ENCODE measurements around the gene ARFRP1. TPM values are rescaled to one million over a fixed set of nuclear protein-coding genes. Genes with fewer than 3 reads are reported as not detected.

The ARFRP1 gene
- total RNA-seq, 2 donors from 2014 or later: 55.1 to 70.9 TPM

GRCh38 chr20:63708301-63709148, 749 bp upstream of the ARFRP1 start:
- DNase-seq (no peak), ATAC-seq (replicated peaks in 1 of 2) (peak; percentile 3 to 12)
- H3K27ac Mint-ChIP-seq: peak overlapping the region; percentile 77
- H3K9me3 Mint-ChIP-seq: peaks cover 2 to 5% of the 10 kb centered on the region in 2 donors
- peak overlapping the region; percentile 94 to 96 for H3K4me3 Mint-ChIP-seq
- peaks cover 6 to 34% of the 10 kb centered on the region in 2 donors for H3K36me3 Mint-ChIP-seq (ENCODE audit: insufficient read depth in 2 of 2)
- H3K4me1 Mint-ChIP-seq (ENCODE audit: low read depth): peaks cover 51% of the 10 kb centered on the region
- no peaks in the 10 kb centered on the region for H3K27me3 Mint-ChIP-seq (ENCODE audit: low read depth)

- Mint-ChIP-seq H3K36me3 (ENCODE audit: insufficient read depth in 2 of 2) (peaks cover 1 to 24% of the 10 kb centered on the region in 2 donors), H3K4me1 (ENCODE audit: low read depth) (peaks cover 44% of the 10 kb centered on the region), H3K9me3 (peaks cover 0 to under 1% of the 10 kb centered on the region in 2 donors), H3K27me3 (ENCODE audit: low read depth) (no peaks in the 10 kb centered on the region), H3K4me3 (peak overlapping the region; percentile 84 to 90), H3K27ac (peak overlapping the region; percentile 3)
- DNase-seq: peak; percentile 73 to 75
- peak; percentile 66 for ATAC-seq (replicated peaks in 1 of 2)
These were observed 771 bp downstream of the ARFRP1 start for GRCh38 chr20:63706852-63707557.

- peaks cover 1 to 17% of the 10 kb centered on the region in 2 donors for H3K36me3 Mint-ChIP-seq (ENCODE audit: insufficient read depth in 2 of 2)
- no peaks in the 10 kb centered on the region for H3K27me3 Mint-ChIP-seq (ENCODE audit: low read depth)
- no peak for DNase-seq
- H3K4me1 Mint-ChIP-seq (ENCODE audit: low read depth): peaks cover 35% of the 10 kb centered on the region
- peak overlapping the region; percentile 19 for H3K27ac Mint-ChIP-seq
- no peak for ATAC-seq (replicated peaks in 1 of 2)
- no peaks in the 10 kb centered on the region for H3K9me3 Mint-ChIP-seq
- peak overlapping the region; percentile 84 to 90 for H3K4me3 Mint-ChIP-seq
These were observed 1.6 kb downstream of the ARFRP1 start for GRCh38 chr20:63706027-63706695.

- DNase-seq: no peak
- Mint-ChIP-seq H3K4me3 (peak overlapping the region in 1 of 2 donors; percentile 84), H3K27ac (no peak overlapping the region), H3K9me3 (no peaks in the 10 kb centered on the region), H3K36me3 (ENCODE audit: insufficient read depth in 2 of 2) (peaks cover 1 to 10% of the 10 kb centered on the region in 2 donors), H3K27me3 (ENCODE audit: low read depth) (no peaks in the 10 kb centered on the region), H3K4me1 (ENCODE audit: low read depth) (peaks cover 28% of the 10 kb centered on the region)
- no peak for ATAC-seq (replicated peaks in 1 of 2)
These were observed 2.3 kb downstream of the ARFRP1 start for GRCh38 chr20:63705232-63706026.

GRCh38 chr20:63704749-63705117, 3.0 kb downstream of the ARFRP1 start:
- no peak for ATAC-seq (replicated peaks in 1 of 2)
- peaks cover 1 to 8% of the 10 kb centered on the region in 2 donors for H3K36me3 Mint-ChIP-seq (ENCODE audit: insufficient read depth in 2 of 2)
- DNase-seq: no peak
- no peaks in the 10 kb centered on the region for H3K9me3 Mint-ChIP-seq
- no peak overlapping the region for H3K4me3 Mint-ChIP-seq
- H3K27me3 Mint-ChIP-seq (ENCODE audit: low read depth): no peaks in the 10 kb centered on the region
- H3K27ac Mint-ChIP-seq: no peak overlapping the region
- H3K4me1 Mint-ChIP-seq (ENCODE audit: low read depth): peaks cover 22% of the 10 kb centered on the region

- no peak for ATAC-seq (replicated peaks in 1 of 2)
- Mint-ChIP-seq H3K36me3 (ENCODE audit: insufficient read depth in 2 of 2) (peaks cover 1 to 8% of the 10 kb centered on the region in 2 donors), H3K9me3 (no peaks in the 10 kb centered on the region), H3K27ac (peak overlapping the region; percentile 70), H3K4me1 (ENCODE audit: low read depth) (peaks cover 22% of the 10 kb centered on the region), H3K4me3 (no peak overlapping the region), H3K27me3 (ENCODE audit: low read depth) (no peaks in the 10 kb centered on the region)
- DNase-seq: no peak
These were observed 3.6 kb downstream of the ARFRP1 start for GRCh38 chr20:63703976-63704748.

- no peak overlapping the region for H3K4me3 Mint-ChIP-seq
- H3K27ac Mint-ChIP-seq: no peak overlapping the region
- no peaks in the 10 kb centered on the region for H3K27me3 Mint-ChIP-seq (ENCODE audit: low read depth)
- H3K9me3 Mint-ChIP-seq: no peaks in the 10 kb centered on the region
- peaks cover 1 to 8% of the 10 kb centered on the region in 2 donors for H3K36me3 Mint-ChIP-seq (ENCODE audit: insufficient read depth in 2 of 2)
- ATAC-seq (replicated peaks in 1 of 2) (no peak), DNase-seq (no peak)
- H3K4me1 Mint-ChIP-seq (ENCODE audit: low read depth): peaks cover 17% of the 10 kb centered on the region
These were observed 4.3 kb downstream of the ARFRP1 start for GRCh38 chr20:63703471-63703975.

- ATAC-seq (replicated peaks in 1 of 2) (no peak), DNase-seq (no peak)
- peaks cover 1 to 8% of the 10 kb centered on the region in 2 donors for H3K36me3 Mint-ChIP-seq (ENCODE audit: insufficient read depth in 2 of 2)
- no peaks in the 10 kb centered on the region for H3K9me3 Mint-ChIP-seq
- H3K27ac Mint-ChIP-seq: no peak overlapping the region
- H3K27me3 Mint-ChIP-seq (ENCODE audit: low read depth): no peaks in the 10 kb centered on the region
- H3K4me1 Mint-ChIP-seq (ENCODE audit: low read depth): peaks cover 15% of the 10 kb centered on the region
- no peak overlapping the region for H3K4me3 Mint-ChIP-seq
These were observed 4.9 kb downstream of the ARFRP1 start for GRCh38 chr20:63702751-63703470.

GRCh38 chr20:63702036-63702665, 5.6 kb downstream of the ARFRP1 start:
- no peak for DNase-seq
- ATAC-seq (replicated peaks in 1 of 2): no peak
- H3K4me1 Mint-ChIP-seq (ENCODE audit: low read depth): peaks cover 15% of the 10 kb centered on the region
- peaks cover 1 to 8% of the 10 kb centered on the region in 2 donors for H3K36me3 Mint-ChIP-seq (ENCODE audit: insufficient read depth in 2 of 2)
- H3K27ac Mint-ChIP-seq: peak overlapping the region; percentile 60
- no peak overlapping the region for H3K4me3 Mint-ChIP-seq
- H3K27me3 Mint-ChIP-seq (ENCODE audit: low read depth): no peaks in the 10 kb centered on the region
- H3K9me3 Mint-ChIP-seq: no peaks in the 10 kb centered on the region

GRCh38 chr20:63701329-63702035, 6.3 kb downstream of the ARFRP1 start:
- Mint-ChIP-seq H3K9me3 (no peaks in the 10 kb centered on the region), H3K36me3 (ENCODE audit: insufficient read depth in 2 of 2) (peaks cover 1 to 7% of the 10 kb centered on the region in 2 donors), H3K27ac (peak overlapping the region; percentile 57), H3K4me1 (ENCODE audit: low read depth) (peaks cover 12% of the 10 kb centered on the region), H3K27me3 (ENCODE audit: low read depth) (no peaks in the 10 kb centered on the region), H3K4me3 (no peak overlapping the region)
- ATAC-seq (replicated peaks in 1 of 2) (no peak), DNase-seq (no peak)

- Mint-ChIP-seq H3K27me3 (ENCODE audit: low read depth) (no peaks in the 10 kb centered on the region), H3K4me1 (ENCODE audit: low read depth) (peaks cover 12% of the 10 kb centered on the region), H3K4me3 (no peak overlapping the region), H3K9me3 (no peaks in the 10 kb centered on the region), H3K27ac (peak overlapping the region; percentile 57), H3K36me3 (ENCODE audit: insufficient read depth in 2 of 2) (peaks cover 1 to 4% of the 10 kb centered on the region in 2 donors)
- DNase-seq (no peak), ATAC-seq (replicated peaks in 1 of 2) (no peak)
These were observed 6.8 kb downstream of the ARFRP1 start for GRCh38 chr20:63701051-63701328.

Data from activated T-cell treated with anti-CD3 and anti-CD28 coated beads, Interleukin-2, amount 50 U/mL, for 72 hours (primary cell).